ENCODE measurements around the gene BDP1.
"Not testable (repeated sequence)": the region's sequence is repeated elsewhere in the genome, so short reads cannot be mapped to it uniquely, and the experiment has no call there.

GRCh38 chr5:71415626-71416025 is 39.8 kb upstream of the BDP1 start:
- TF ChIP-seq CTCF, EZH2phosphoT487, EZH2 (IDR thresholded peaks at IDR 0.05): not testable (repeated sequence)

Data from neural progenitor cell (in vitro differentiated cells).